Measurements from ENCODE around the gene NAA16. TPM values are rescaled to one million over a fixed set of nuclear protein-coding genes. Genes with fewer than 3 reads are reported as not detected.

Gene NAA16
- total RNA-seq, 1 donor, result 8.3 TPM

- Histone ChIP-seq H4K20me1 (ENCODE audit: insufficient read depth, low read length) (peaks cover 22% of the 10 kb centered on the region), H3K27me3 (ENCODE audit: insufficient read depth, low read length) (no peaks in the 10 kb centered on the region), H3K36me3 (ENCODE audit: insufficient read depth, low read length) (peaks cover 13% of the 10 kb centered on the region), H3K27ac (ENCODE audit: low read depth, low read length) (no peak overlapping the region), H3K4me1 (ENCODE audit: insufficient read depth, low read length) (peaks cover 11% of the 10 kb centered on the region), H3K4me3 (ENCODE audit: insufficient read depth, low read length) (no peak overlapping the region), H2AFZ (ENCODE audit: low read length) (no peak overlapping the region), H3K9me3 (ENCODE audit: low read depth, low read length) (no peaks in the 10 kb centered on the region), H3K4me2 (ENCODE audit: insufficient read depth, low read length) (no peak overlapping the region), H3K79me2 (ENCODE audit: insufficient read depth, low read length) (peaks cover 85% of the 10 kb centered on the region)
- no peak for DNase-seq (ENCODE audit: insufficient read length, low spot score, missing footprints)
- TF ChIP-seq CTCF (IDR thresholded peaks at IDR 0.05; ENCODE audit: extremely low read depth, low read depth, low read length), result no peak
Measured at GRCh38 chr13:41317243-41317642, 6.2 kb downstream of the NAA16 start.

DNA sequence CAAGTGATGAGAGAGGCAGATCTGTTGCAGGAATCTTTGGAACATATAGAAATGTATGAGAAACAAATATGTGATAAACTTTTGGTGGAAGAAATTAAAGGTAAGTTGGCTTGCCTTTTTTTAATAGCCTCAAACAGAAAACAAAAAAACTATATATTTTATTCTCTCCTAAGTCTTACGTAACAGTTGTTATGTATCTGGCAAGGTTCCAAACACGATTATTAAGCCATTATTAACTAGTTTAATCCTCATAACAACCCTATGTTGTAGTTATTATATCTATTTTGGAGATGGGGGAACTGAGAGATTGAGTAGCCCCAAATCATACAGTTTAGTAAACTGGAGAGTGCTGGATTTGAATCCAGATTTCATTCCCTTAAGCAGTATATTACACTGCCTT lies 14.7 kb downstream of the NAA16 start:
- H4K20me1 ChIP-seq (ENCODE audit: insufficient read depth, low read length), result no peaks in the 10 kb centered on the region
- H3K27ac ChIP-seq (ENCODE audit: low read depth, low read length), result no peak overlapping the region
- no peaks in the 10 kb centered on the region for H3K27me3 ChIP-seq (ENCODE audit: insufficient read depth, low read length)
- H3K4me3 ChIP-seq (ENCODE audit: insufficient read depth, low read length), result no peak overlapping the region
- peaks cover 17% of the 10 kb centered on the region for H3K36me3 ChIP-seq (ENCODE audit: insufficient read depth, low read length)
- H3K4me1 ChIP-seq (ENCODE audit: insufficient read depth, low read length), result no peaks in the 10 kb centered on the region
- no peak overlapping the region for H3K4me2 ChIP-seq (ENCODE audit: insufficient read depth, low read length)
- no peak overlapping the region for H2AFZ ChIP-seq (ENCODE audit: low read length)
- peaks cover 7% of the 10 kb centered on the region for H3K79me2 ChIP-seq (ENCODE audit: insufficient read depth, low read length)
- TF ChIP-seq CTCF (IDR thresholded peaks at IDR 0.05; ENCODE audit: extremely low read depth, low read depth, low read length), result no peak
- no peaks in the 10 kb centered on the region for H3K9me3 ChIP-seq (ENCODE audit: low read depth, low read length)
- no peak for DNase-seq (ENCODE audit: insufficient read length, low spot score, missing footprints)

DNA sequence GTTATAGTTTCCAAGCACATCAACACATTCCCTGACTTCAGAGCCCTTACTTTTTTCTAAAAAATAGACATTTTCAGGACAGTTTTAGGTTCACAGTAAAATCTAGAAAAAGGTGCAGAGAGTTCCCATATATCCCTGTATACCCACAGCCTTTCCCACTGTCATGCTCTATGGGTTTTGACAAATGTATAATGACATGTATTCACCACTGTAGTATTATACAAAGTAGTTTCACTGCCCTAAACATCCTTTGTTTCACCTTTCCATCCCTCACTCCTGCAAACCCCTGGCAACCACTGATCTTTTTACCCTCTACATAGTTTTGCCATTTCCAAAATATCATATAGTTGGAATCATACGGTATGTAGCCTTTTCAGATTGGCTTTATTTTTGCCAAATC lies 15.6 kb downstream of the NAA16 start:
- Histone ChIP-seq H3K36me3 (ENCODE audit: insufficient read depth, low read length) (peaks cover 11% of the 10 kb centered on the region), H3K27me3 (ENCODE audit: insufficient read depth, low read length) (no peaks in the 10 kb centered on the region), H3K4me3 (ENCODE audit: insufficient read depth, low read length) (no peak overlapping the region), H3K79me2 (ENCODE audit: insufficient read depth, low read length) (peaks cover 4% of the 10 kb centered on the region), H4K20me1 (ENCODE audit: insufficient read depth, low read length) (no peaks in the 10 kb centered on the region), H3K9me3 (ENCODE audit: low read depth, low read length) (no peaks in the 10 kb centered on the region), H3K4me2 (ENCODE audit: insufficient read depth, low read length) (no peak overlapping the region), H3K27ac (ENCODE audit: low read depth, low read length) (no peak overlapping the region), H3K4me1 (ENCODE audit: insufficient read depth, low read length) (no peaks in the 10 kb centered on the region), H2AFZ (ENCODE audit: low read length) (no peak overlapping the region)
- no peak for DNase-seq (ENCODE audit: insufficient read length, low spot score, missing footprints)
- TF ChIP-seq CTCF (IDR thresholded peaks at IDR 0.05; ENCODE audit: extremely low read depth, low read depth, low read length), result no peak

DNA sequence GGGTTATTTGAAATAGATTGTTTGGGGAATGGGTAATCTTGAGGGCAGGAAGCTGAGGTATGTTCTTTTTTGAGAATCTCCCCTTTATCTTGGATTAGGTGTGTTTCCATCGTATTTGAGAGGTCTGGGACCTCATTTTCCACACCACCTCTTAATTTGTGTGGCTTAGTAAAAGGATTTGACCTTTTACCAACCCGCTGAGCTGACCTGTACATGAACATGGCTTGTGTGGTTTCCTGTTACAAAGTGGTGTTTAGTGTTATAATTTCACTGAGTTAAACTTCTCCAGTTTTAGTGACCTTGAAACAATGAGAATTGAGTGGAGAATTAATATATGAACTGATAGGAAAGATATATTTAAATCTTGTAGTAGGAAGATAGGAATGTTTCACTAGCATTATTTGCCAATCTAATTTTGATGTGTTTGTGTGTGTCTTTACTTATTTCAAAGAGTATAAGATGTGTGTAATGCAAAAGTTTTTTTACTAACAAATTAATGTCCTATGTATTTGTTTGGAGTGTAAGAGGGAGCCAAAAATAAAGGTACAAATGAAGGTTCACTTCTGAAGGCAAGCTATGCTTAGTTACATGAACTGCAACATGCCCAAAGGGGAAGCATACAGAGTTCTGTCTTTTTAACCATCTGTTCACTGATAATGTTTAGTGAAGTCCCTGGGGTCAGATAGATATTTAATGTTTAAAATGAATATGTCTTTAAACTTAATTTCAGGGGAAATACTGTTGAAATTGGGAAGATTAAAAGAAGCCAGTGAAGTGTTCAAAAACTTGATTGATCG lies 17.1 kb downstream of the NAA16 start:
- Histone ChIP-seq H3K27me3 (ENCODE audit: insufficient read depth, low read length) (no peaks in the 10 kb centered on the region), H3K4me1 (ENCODE audit: insufficient read depth, low read length) (no peaks in the 10 kb centered on the region), H3K36me3 (ENCODE audit: insufficient read depth, low read length) (peaks cover 11% of the 10 kb centered on the region), H3K4me3 (ENCODE audit: insufficient read depth, low read length) (no peak overlapping the region), H3K79me2 (ENCODE audit: insufficient read depth, low read length) (no peaks in the 10 kb centered on the region), H3K9me3 (ENCODE audit: low read depth, low read length) (no peaks in the 10 kb centered on the region), H3K4me2 (ENCODE audit: insufficient read depth, low read length) (no peak overlapping the region), H3K27ac (ENCODE audit: low read depth, low read length) (no peak overlapping the region), H4K20me1 (ENCODE audit: insufficient read depth, low read length) (no peaks in the 10 kb centered on the region), H2AFZ (ENCODE audit: low read length) (no peak overlapping the region)
- DNase-seq (ENCODE audit: insufficient read length, low spot score, missing footprints), result no peak
- TF ChIP-seq CTCF (IDR thresholded peaks at IDR 0.05; ENCODE audit: extremely low read depth, low read depth, low read length), result no peak
